ENCODE data around the gene CSPG4. TPM values are rescaled to one million over a fixed set of nuclear protein-coding genes. Genes with fewer than 3 reads are reported as not detected.
"Not testable (repeated sequence)": the region's sequence is repeated elsewhere in the genome, so short reads cannot be mapped to it uniquely, and the experiment has no call there.

CSPG4 gene
- total RNA-seq, 1 experiment from 2014 or later: 2.0 TPM

DNA sequence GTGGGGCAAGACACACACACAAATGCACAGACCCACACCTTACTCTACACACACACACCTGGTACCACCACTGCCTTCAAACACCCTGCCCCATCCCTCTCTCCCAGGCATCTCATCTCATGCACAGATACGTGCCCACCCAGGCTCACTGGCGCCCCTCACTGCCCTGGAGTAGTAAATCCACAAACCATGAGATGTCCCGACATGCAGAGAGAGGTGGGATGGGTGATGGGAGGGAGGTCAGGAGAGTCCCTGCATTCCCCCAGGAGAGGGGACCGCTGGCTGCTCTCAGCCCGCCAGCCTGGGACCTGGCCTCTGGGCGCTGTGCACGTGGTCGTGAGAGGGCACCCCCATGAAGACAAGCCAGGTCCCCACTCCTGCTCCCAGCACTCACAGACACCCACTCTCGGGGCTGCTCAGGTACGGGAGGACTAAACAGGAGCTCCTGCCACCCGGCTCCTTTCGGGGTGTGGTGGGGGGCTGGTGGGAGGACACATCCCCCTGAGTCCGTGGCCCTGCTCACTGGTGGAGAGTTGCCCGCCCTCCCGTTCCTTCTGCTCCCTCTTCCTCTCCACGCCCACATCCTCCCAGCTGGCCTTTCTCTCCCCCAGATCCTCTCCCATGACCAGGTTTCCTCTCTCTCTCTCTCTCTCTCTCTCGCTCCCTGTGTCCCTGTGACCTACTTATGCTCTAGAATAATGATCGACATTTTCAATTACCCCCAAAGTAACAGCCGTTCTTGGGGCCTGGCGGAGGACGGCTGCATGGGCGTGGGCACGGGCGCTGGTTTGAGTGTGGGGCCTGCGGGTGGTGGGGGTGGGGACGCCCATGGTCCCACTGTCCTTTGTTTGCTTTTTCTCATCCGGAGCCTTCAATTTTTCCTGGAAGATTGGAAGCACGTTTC lies 18.9 kb upstream of the CSPG4 start:
- no peak overlapping the region for H3K4me2 ChIP-seq (ENCODE audit: insufficient read depth, insufficient read length, low read length)

DNA sequence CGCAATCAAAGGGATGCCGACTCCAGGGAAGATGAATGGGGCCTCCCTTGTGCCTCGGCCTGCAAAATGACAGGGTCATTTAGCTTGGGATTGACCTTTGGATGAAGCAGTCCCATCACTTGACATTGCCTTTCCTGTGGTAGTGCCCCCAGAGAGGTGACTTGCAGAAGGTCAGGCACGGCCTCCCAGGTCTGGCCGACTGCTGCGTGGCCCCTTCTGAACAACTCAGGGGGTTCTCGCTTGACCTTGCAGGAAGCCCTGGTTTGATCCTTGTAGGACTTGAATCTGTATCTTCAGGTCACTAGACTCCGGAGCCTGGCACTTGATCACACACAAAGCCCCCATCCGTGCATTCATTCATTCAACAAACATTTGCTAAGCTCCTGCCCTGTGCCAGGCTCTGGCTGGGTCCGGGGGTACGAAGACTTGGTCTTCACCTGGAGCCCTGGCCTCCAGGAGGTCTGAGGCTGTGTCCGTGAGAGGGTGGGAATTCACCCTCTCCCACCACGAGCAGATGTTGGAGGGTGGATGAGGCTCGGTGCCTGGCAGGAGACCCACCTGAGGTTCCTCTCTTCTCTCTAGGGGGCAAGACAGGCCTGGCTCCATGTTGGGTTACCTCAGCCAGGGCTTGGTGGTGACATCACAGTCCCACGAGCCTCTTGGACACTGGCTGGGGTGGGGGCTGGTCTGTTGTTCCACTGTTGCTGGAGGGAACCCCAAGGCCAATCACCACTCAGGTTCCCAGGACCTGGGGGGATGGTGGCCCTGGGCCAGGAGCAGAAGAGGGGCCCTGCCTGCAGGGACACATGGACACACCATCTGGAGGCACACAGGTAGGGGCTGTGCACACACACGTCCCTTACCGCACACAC lies 18.0 kb upstream of the CSPG4 start:
- not testable (repeated sequence) for H4K8ac ChIP-seq (replicated peaks; ENCODE audit: insufficient read length, low read depth, low read length); H3K18ac ChIP-seq (ENCODE audit: insufficient read length, low read depth, low read length); H4K5ac ChIP-seq (ENCODE audit: insufficient read length, low read depth, low read length); H4K20me1 ChIP-seq (ENCODE audit: control insufficient read depth, insufficient read depth, insufficient read length); H3K36me3 Mint-ChIP-seq (ENCODE audit: insufficient read depth in 1 of 3, low read depth in 3 of 3); H2AFZ ChIP-seq (ENCODE audit: low read length); H2AK5ac ChIP-seq (ENCODE audit: insufficient read length, low read length); H3K56ac ChIP-seq (ENCODE audit: insufficient read length, low read depth, low read length); H3K9me3 ChIP-seq (ENCODE audit: control insufficient read depth, low read depth, low read length); H3K4ac ChIP-seq (ENCODE audit: low read depth, low read length); H3K79me1 ChIP-seq (ENCODE audit: insufficient read depth, low read depth, low read length, poor library complexity, severe bottlenecking); H2BK12ac ChIP-seq (ENCODE audit: insufficient read length, low read depth, low read length); DNase-seq; H3K23ac ChIP-seq (ENCODE audit: insufficient read length, low read depth, low read length); H3K4me1 ChIP-seq (ENCODE audit: insufficient read depth, low read length); H3K4me3 Mint-ChIP-seq; H3K4me2 ChIP-seq (ENCODE audit: insufficient read depth, insufficient read length, low read length); H3T11ph ChIP-seq (ENCODE audit: low read length); H2BK20ac ChIP-seq (ENCODE audit: low read depth, low read length, poor library complexity, severe bottlenecking); H2BK5ac ChIP-seq (ENCODE audit: insufficient read length, low read length); H3K27me3 ChIP-seq (ENCODE audit: insufficient read depth, low read length); H4K91ac ChIP-seq (ENCODE audit: insufficient read length, low read depth, low read length); H3K23me2 ChIP-seq (ENCODE audit: insufficient read length, low read depth, low read length, poor library complexity, severe bottlenecking); H2BK15ac ChIP-seq (ENCODE audit: low read depth, low read length); H3K9me3 Mint-ChIP-seq; H2BK120ac ChIP-seq (ENCODE audit: low read depth, low read length, poor library complexity, severe bottlenecking); H3K27ac ChIP-seq (ENCODE audit: insufficient read length, low read depth, low read length); H3K27ac Mint-ChIP-seq; H3K79me2 ChIP-seq (ENCODE audit: insufficient read depth, low read length); H3K9ac ChIP-seq (ENCODE audit: extremely low read depth, insufficient read length, low read length); H3K14ac ChIP-seq (ENCODE audit: insufficient read depth, low read length)
- Mint-ChIP-seq H3K4me1 (peaks cover 18 to 19% of the 10 kb centered on the region in 2 experiments), H3K27me3 (ENCODE audit: low read depth) (peaks cover 19% of the 10 kb centered on the region)
- no CpG with 5 or more reads among the region's 17 CpGs for WGBS (ENCODE audit: extremely low coverage, insufficient read length, low lambda C conversion rate)

More for the DNA sequence above, 18.9 kb upstream of the CSPG4 start:
- Histone ChIP-seq H3K14ac (ENCODE audit: insufficient read depth, low read length) (no peak overlapping the region), H2BK12ac (ENCODE audit: insufficient read length, low read depth, low read length) (no peak overlapping the region), H3T11ph (ENCODE audit: low read length) (no peak overlapping the region), H2AFZ (ENCODE audit: low read length) (no peak overlapping the region), H4K91ac (ENCODE audit: insufficient read length, low read depth, low read length) (no peak overlapping the region), H2AK5ac (ENCODE audit: insufficient read length, low read length) (no peak overlapping the region), H3K79me2 (ENCODE audit: insufficient read depth, low read length) (no peaks in the 10 kb centered on the region), H3K56ac (ENCODE audit: insufficient read length, low read depth, low read length) (no peak overlapping the region), H3K23ac (ENCODE audit: insufficient read length, low read depth, low read length) (no peak overlapping the region), H2BK15ac (ENCODE audit: low read depth, low read length) (no peak overlapping the region), H4K20me1 (ENCODE audit: control insufficient read depth, insufficient read depth, insufficient read length) (no peaks in the 10 kb centered on the region), H3K18ac (ENCODE audit: insufficient read length, low read depth, low read length) (no peak overlapping the region), H2BK20ac (ENCODE audit: low read depth, low read length, poor library complexity, severe bottlenecking) (no peak overlapping the region), H4K5ac (ENCODE audit: insufficient read length, low read depth, low read length) (no peak overlapping the region), H3K9ac (ENCODE audit: extremely low read depth, insufficient read length, low read length) (no peak overlapping the region), H3K4ac (ENCODE audit: low read depth, low read length) (no peak overlapping the region), H3K79me1 (ENCODE audit: insufficient read depth, low read depth, low read length, poor library complexity, severe bottlenecking) (no peaks in the 10 kb centered on the region), H2BK120ac (ENCODE audit: low read depth, low read length, poor library complexity, severe bottlenecking) (no peak overlapping the region), H3K4me1 (ENCODE audit: insufficient read depth, low read length) (no peaks in the 10 kb centered on the region), H2BK5ac (ENCODE audit: insufficient read length, low read length) (no peak overlapping the region), H3K27ac (ENCODE audit: insufficient read length, low read depth, low read length) (no peak overlapping the region), H4K8ac (replicated peaks; ENCODE audit: insufficient read length, low read depth, low read length) (no peak overlapping the region), H3K9me3 (ENCODE audit: control insufficient read depth, low read depth, low read length) (no peaks in the 10 kb centered on the region), H3K23me2 (ENCODE audit: insufficient read length, low read depth, low read length, poor library complexity, severe bottlenecking) (no peaks in the 10 kb centered on the region), H3K27me3 (ENCODE audit: insufficient read depth, low read length) (no peaks in the 10 kb centered on the region)
- Mint-ChIP-seq H3K4me3 (no peak overlapping the region; a peak in 2 of 5 replicates), H3K4me1 (peaks cover 19 to 25% of the 10 kb centered on the region in 2 experiments), H3K27ac (peak overlapping the region in 1 of 3 experiments; percentile 90; a peak in 1 of 7 replicates), H3K27me3 (ENCODE audit: low read depth) (peaks cover 15% of the 10 kb centered on the region), H3K9me3 (no peaks in the 10 kb centered on the region), H3K36me3 (ENCODE audit: insufficient read depth in 1 of 3, low read depth in 3 of 3) (peaks cover 0 to 2% (median 0%) of the 10 kb centered on the region in 3 experiments; a peak in 2 of 7 replicates)
- DNase-seq: no peak
- TF ChIP-seq, protein P1, sequence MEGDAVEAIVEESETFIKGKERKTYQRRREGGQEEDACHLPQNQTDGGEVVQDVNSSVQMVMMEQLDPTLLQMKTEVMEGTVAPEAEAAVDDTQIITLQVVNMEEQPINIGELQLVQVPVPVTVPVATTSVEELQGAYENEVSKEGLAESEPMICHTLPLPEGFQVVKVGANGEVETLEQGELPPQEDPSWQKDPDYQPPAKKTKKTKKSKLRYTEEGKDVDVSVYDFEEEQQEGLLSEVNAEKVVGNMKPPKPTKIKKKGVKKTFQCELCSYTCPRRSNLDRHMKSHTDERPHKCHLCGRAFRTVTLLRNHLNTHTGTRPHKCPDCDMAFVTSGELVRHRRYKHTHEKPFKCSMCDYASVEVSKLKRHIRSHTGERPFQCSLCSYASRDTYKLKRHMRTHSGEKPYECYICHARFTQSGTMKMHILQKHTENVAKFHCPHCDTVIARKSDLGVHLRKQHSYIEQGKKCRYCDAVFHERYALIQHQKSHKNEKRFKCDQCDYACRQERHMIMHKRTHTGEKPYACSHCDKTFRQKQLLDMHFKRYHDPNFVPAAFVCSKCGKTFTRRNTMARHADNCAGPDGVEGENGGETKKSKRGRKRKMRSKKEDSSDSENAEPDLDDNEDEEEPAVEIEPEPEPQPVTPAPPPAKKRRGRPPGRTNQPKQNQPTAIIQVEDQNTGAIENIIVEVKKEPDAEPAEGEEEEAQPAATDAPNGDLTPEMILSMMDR (conservative IDR thresholded peaks at IDR 0.05): peak; percentile 40; the same call in 2 of the 3 replicates
- WGBS (ENCODE audit: extremely low coverage, insufficient read length, low lambda C conversion rate): no CpG with 5 or more reads among the region's 28 CpGs

All from H9 (cell line).